Left cardiac atrium (tissue), 2 donors: ENCODE measurements around the gene MXD1. TPM values are rescaled to one million over a fixed set of nuclear protein-coding genes. Genes with fewer than 3 reads are reported as not detected.

ENCODE experiments used
- total RNA-seq, 2 donors: library from RNA; stranded (reverse); fragmentation: NEBNext Ultra II Directional; extraction: Animal tissue kit (Norgen Biotek cat#: 25700); gene quantifications; one replicate each; pipeline ENCODE4 v1.2.1, GENCODE V29; 2021
- donor health status: DM: no; HTN: yes; CAD: no; lungs with severe emphysema.
- donor health status: DM: yes; HTN: yes; CAD: no.

Gene MXD1
- total RNA-seq, 2 donors from 2014 or later: 6.2 to 9.6 TPM

Other genes starting within 250 kb of the MXD1 start
- gene ANXA4, start 173.0 kb upstream of the MXD1 start, total RNA-seq: 10 to 100 TPM; 41.3 to 50.4 TPM
- gene GMCL1, start 85.4 kb upstream of the MXD1 start, total RNA-seq: 1 to 10 TPM; 4.8 to 7.1 TPM
- 10 to 100 TPM; 44.1 to 60.2 TPM for gene SNRNP27, start 21.2 kb upstream of the MXD1 start, total RNA-seq
- 1 to 10 TPM; 1.2 to 1.3 TPM for gene ASPRV1, start 46.5 kb downstream of the MXD1 start, total RNA-seq
- 100 to 1,000 TPM; 230 to 248 TPM for gene PCBP1, start 172.4 kb downstream of the MXD1 start, total RNA-seq